OCI-LY7 (cell line): ENCODE measurements around the gene CYB561.

Experiments used
- CTCF ChIP-seq: fragments of 200-600 bp; sonication (generic); conservative IDR thresholded peaks from 2 replicates; pipeline ENCODE4 v1.5.1; 2014; ENCODE audit warnings: mild to moderate bottlenecking, antibody characterized with exemption, low read length, moderate library complexity, mixed read lengths
- EZH2phosphoT487 ChIP-seq: fragments of 200-600 bp; sonication (generic); IDR thresholded peaks from 2 replicates; pipeline ENCODE4 v1.6.1; 2018; ENCODE audit warnings: low read depth, borderline replicate concordance, mild to moderate bottlenecking, mixed run types, antibody characterized with exemption, low read length, moderate library complexity, mixed read lengths

DNA sequence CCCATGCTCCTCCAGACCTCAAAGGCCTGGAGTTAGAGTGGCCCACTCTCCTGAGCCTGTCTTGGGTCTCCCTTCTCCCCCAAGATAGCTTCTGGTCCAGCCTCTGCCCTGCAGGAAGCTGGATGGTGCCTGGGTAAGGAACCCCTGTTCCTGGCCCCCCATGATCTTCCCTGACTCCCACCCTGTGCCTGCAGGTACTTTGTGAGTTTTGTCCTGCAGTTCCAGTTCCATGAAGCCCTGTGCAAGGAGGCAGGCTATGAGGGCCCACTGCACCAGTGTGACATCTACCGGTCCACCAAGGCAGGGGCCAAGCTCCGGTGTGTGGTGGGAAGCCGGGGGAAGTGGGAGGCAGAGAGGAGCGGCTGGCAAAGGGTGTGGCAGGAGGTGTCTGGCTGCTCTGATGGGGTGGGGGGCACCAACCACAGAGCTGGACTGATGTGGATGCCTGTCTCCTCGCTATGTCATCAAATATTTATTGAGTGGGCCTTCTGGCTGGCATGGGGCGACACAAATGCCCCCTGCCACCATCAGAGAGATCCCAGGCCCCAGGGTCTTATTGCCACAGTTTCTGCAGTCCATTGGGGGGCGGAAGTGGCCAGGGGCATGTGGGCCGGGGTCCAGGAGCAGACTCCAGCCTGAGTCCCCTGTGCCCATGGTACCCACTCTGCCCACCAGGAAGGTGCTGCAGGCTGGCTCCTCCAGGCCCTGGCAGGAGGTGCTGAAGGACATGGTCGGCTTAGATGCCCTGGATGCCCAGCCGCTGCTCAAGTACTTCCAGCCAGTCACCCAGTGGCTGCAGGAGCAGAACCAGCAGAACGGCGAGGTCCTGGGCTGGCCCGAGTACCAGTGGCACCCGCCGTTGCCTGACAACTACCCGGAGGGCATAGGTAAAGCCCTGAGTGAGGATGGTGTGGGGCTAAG lies 37.8 kb upstream of the CYB561 start:
- TF ChIP-seq CTCF (no peak), EZH2phosphoT487 (no peak)
